LoVo (cell line): ENCODE measurements around the gene NPY5R.

Source experiments
- DNase-seq: peaks from one replicate; pipeline ENCODE4 v3.0.0-alpha.2; 2016; ENCODE audit warnings: low spot score

Gene NPY5R

GRCh38 chr4:163384926-163385325 is 41.2 kb downstream of the NPY5R start:
- DNase-seq, result no peak

- no peak for DNase-seq
These were observed 41.8 kb downstream of the NPY5R start for GRCh38 chr4:163385466-163385865.

- no peak for DNase-seq
These were observed 48.1 kb downstream of the NPY5R start for GRCh38 chr4:163391756-163392155.

GRCh38 chr4:163392328-163392727 is 48.6 kb downstream of the NPY5R start:
- no peak for DNase-seq

- DNase-seq, result no peak
These were observed 49.8 kb downstream of the NPY5R start for GRCh38 chr4:163393471-163393870.

GRCh38 chr4:163395055-163395454 is 51.4 kb downstream of the NPY5R start:
- no peak for DNase-seq

- DNase-seq, result peak; percentile 7
These were observed 52.1 kb downstream of the NPY5R start for GRCh38 chr4:163395758-163396157.

GRCh38 chr4:163398238-163398637 is 54.5 kb downstream of the NPY5R start:
- DNase-seq, result no peak

- no peak for DNase-seq
These were observed 57.2 kb downstream of the NPY5R start for GRCh38 chr4:163400911-163401310.
